ENCODE results near the gene AKT1. TPM values are rescaled to one million over a fixed set of nuclear protein-coding genes. Genes with fewer than 3 reads are reported as not detected.
"Not testable (repeated sequence)": the region's sequence is repeated elsewhere in the genome, so short reads cannot be mapped to it uniquely, and the experiment has no call there.

Gene AKT1
- total and polyA plus RNA-seq, 7 experiments from 2014 or later, result 6.8 to 131 (median 71.0) TPM

DNA sequence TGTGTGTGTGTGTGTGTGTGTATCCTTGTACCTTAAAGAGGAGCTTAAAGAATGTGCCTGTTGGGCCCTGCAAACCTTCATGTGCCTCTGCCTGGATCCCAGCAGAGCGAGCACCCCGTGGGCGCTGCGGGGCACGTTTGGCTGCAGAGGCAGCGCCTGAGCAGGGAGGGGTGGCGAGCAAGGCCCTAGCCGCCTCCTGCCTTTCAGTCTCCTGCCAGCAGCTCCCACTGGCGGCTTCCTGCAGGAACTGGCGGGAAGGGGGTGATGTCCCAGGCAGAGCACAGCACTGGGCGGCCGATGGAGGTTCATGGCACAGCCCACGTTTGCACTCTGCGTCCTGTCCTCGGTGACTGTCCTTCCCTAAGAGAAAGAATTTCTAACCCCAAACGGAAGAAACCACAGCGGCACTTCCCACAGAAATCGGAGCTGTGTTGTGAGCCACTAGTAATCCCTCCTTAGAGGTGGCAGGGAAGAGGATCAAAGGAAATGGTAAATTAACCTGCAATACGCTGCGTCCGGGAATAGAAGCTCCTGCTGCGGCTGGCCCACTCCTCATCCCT lies 25.2 kb upstream of the AKT1 start:
- Histone ChIP-seq H3K4me1 (ENCODE audit: control insufficient read depth in 2 of 2, insufficient read depth in 2 of 2, low read length in 2 of 2) (peaks cover 8 to 10% of the 10 kb centered on the region in 2 donors), H3K9me3 (ENCODE audit: control insufficient read depth in 2 of 3, low read length in 3 of 3) (no peaks in the 10 kb centered on the region), H3K4me3 (ENCODE audit: low read length) (no peak overlapping the region), H3K27ac (ENCODE audit: low read depth, low read length) (no peak overlapping the region), H3K27me3 (ENCODE audit: control insufficient read depth in 2 of 2, insufficient read depth in 2 of 2, low read length in 2 of 2) (no peaks in the 10 kb centered on the region), H3K36me3 (ENCODE audit: control insufficient read depth in 2 of 3, insufficient read depth in 3 of 3, low read length in 3 of 3) (no peaks in the 10 kb centered on the region)
- ChIA-PET CTCF (interaction anchor here (0.6 kb wide), 1 partner anchor 87 kb away, joined by 3 read pairs; no protein-coding TSS in a partner anchor), POLR2A (interaction anchor here (0.8 to 4.0 kb wide), 3 partner anchors 9 to 24 kb away, joined by 3 to 13 read pairs (median 3); partner anchors contain the start of gene ZBTB42)
- intact Hi-C loops (cut with micrococcal nuclease), result no loop called here
- peaks cover 9 to 30% (median 20%) of the 10 kb centered on the region in 7 donors for H3K4me1 Mint-ChIP-seq
- no peak overlapping the region for H3K4me3 Mint-ChIP-seq
- peaks cover 0 to 14% (median 0%) of the 10 kb centered on the region in 5 donors for H3K36me3 Mint-ChIP-seq
- peaks cover 0 to 16% (median 0%) of the 10 kb centered on the region in 5 donors for H3K27me3 Mint-ChIP-seq
- no peak for ATAC-seq
- no peak overlapping the region for H3K27ac Mint-ChIP-seq
- peaks cover 0 to 8% (median 0%) of the 10 kb centered on the region in 11 donors for H3K9me3 Mint-ChIP-seq
- DNase-seq, result no peak

DNA sequence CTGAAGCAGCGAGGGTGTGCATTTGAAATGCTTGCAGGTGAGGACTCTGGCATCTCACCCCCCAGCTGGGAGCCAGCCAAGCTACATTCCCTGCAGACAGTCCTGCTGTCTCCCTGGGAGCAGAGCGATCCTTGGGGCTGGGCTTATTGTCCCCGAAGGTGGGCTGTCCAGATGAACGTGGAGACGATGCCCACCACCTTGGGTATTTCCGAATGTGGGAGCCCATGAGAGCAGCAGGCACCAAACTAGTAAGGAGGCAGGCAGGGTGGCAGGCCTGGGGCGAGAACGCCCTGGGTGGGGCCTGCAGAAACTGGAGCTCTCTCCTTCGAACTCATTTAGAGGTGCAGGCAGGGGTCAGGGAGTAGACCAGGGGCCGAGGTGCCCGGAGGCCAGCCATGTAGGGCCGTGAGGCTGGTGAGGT lies 23.8 kb upstream of the AKT1 start:
- ChIA-PET CTCF (no interaction called here), POLR2A (interaction anchor here (0.7 to 4.0 kb wide), 4 partner anchors 15 to 49 kb away, joined by 3 to 13 read pairs (median 4); partner anchors contain the start of gene ZBTB42)
- no peak overlapping the region for H3K4me3 ChIP-seq (ENCODE audit: low read length)
- Mint-ChIP-seq H3K9me3 (peaks cover 0 to 2% (median 0%) of the 10 kb centered on the region in 11 donors), H3K36me3 (peaks cover 0 to 9% (median 0%) of the 10 kb centered on the region in 5 donors), H3K27me3 (peaks cover 0 to 4% (median 0%) of the 10 kb centered on the region in 5 donors), H3K27ac (no peak overlapping the region), H3K4me1 (peaks cover 7 to 24% (median 12%) of the 10 kb centered on the region in 7 donors), H3K4me3 (no peak overlapping the region)
- H3K27ac ChIP-seq (ENCODE audit: low read depth, low read length), result no peak overlapping the region
- intact Hi-C loops (cut with micrococcal nuclease), result no loop called here
- ATAC-seq (no peak), DNase-seq (no peak)
- H3K4me1 ChIP-seq (ENCODE audit: control insufficient read depth in 2 of 2, insufficient read depth in 2 of 2, low read length in 2 of 2), result peaks cover 5 to 9% of the 10 kb centered on the region in 2 donors
- H3K9me3 ChIP-seq (ENCODE audit: control insufficient read depth in 2 of 3, low read length in 3 of 3), result no peaks in the 10 kb centered on the region
- H3K27me3 ChIP-seq (ENCODE audit: control insufficient read depth in 2 of 2, insufficient read depth in 2 of 2, low read length in 2 of 2), result no peaks in the 10 kb centered on the region
- no peaks in the 10 kb centered on the region for H3K36me3 ChIP-seq (ENCODE audit: control insufficient read depth in 2 of 3, insufficient read depth in 3 of 3, low read length in 3 of 3)

DNA sequence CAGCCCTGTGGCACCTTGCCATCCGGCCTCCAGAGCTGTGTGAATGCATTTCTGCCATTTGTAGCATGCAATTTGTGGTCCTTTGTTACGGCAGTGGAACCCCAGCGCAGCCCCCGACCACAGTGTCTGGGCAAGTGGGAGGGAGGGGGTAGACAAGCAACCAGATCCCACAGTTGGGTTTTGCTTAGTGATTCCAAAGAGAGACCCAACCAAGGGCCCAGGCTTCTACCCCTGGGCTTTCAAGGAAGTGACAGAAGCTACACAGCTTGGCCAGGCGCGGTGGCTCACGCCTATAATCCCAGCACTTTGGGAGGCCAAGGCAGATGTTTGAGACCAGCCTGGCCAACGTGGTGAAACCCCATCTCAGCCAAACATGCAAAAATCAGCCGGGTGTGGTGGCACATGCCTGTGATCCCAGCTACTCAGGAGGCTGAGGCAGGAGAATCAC lies 23.2 kb upstream of the AKT1 start:
- Histone ChIP-seq H3K27ac (ENCODE audit: low read depth, low read length) (no peak overlapping the region), H3K4me3 (ENCODE audit: low read length) (no peak overlapping the region), H3K36me3 (ENCODE audit: control insufficient read depth in 2 of 3, insufficient read depth in 3 of 3, low read length in 3 of 3) (no peaks in the 10 kb centered on the region), H3K4me1 (ENCODE audit: control insufficient read depth in 2 of 2, insufficient read depth in 2 of 2, low read length in 2 of 2) (peaks cover 5 to 9% of the 10 kb centered on the region in 2 donors), H3K27me3 (ENCODE audit: control insufficient read depth in 2 of 2, insufficient read depth in 2 of 2, low read length in 2 of 2) (no peaks in the 10 kb centered on the region), H3K9me3 (ENCODE audit: control insufficient read depth in 2 of 3, low read length in 3 of 3) (no peaks in the 10 kb centered on the region)
- intact Hi-C loops (cut with micrococcal nuclease), result no loop called here
- no peaks in the 10 kb centered on the region for H3K9me3 Mint-ChIP-seq
- DNase-seq (no peak), ATAC-seq (no peak)
- H3K36me3 Mint-ChIP-seq, result peaks cover 0 to 8% (median 0%) of the 10 kb centered on the region in 5 donors
- ChIA-PET CTCF (no interaction called here), POLR2A (interaction anchor here (0.5 to 4.0 kb wide), 5 partner anchors 14 to 267 kb away, joined by 3 to 13 read pairs (median 4); partner anchors contain the start of gene ZBTB42)
- peak overlapping the region in 3 of 10 donors; percentile 9 to 33 (median 27) for H3K4me3 Mint-ChIP-seq
- H3K27ac Mint-ChIP-seq, result peak overlapping the region in 3 of 9 donors; percentile 65 to 83 (median 65)
- H3K4me1 Mint-ChIP-seq, result peaks cover 11 to 29% (median 16%) of the 10 kb centered on the region in 7 donors
- H3K27me3 Mint-ChIP-seq, result no peaks in the 10 kb centered on the region

DNA sequence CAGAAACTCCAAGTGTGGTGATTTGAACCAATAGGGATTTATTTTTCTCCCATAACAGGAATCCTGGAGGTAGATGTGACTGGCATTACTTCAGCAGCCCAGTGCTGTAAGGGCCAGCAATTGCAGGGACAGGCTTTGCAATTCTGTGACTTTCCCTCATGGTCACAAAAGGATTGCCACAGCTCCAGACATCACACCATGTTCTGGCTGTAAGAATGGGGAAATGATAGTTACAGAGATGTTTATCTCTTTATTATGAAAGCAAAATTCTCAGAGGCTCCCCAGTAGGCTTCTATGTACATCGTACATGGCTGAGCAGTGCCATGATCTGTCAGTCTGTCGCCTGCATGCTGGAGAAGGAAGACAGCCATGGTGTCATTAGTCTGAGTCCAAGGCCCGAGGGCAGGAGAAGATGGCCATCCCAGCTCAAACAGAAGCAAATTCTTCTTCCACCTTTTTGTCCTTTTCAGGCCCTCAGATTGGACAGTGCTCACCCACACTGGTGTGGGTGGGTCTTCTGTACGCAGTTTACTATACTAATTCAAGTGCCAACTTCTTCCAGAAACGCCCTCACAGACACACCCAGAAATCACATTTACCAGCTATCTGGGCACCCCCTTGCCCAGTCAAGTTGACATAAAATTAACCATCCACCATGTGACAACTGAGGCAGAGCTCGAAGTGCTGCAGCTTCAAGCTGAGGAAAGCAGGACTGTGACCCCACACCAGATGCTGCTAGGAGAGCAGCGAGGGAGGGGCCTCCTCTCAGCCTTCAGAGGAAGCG lies 22.6 kb upstream of the AKT1 start:
- no peaks in the 10 kb centered on the region for H3K9me3 Mint-ChIP-seq
- H3K9me3 ChIP-seq (ENCODE audit: control insufficient read depth in 2 of 3, low read length in 3 of 3), result no peaks in the 10 kb centered on the region
- DNase-seq (no peak), ATAC-seq (no peak)
- H3K27ac Mint-ChIP-seq, result peak overlapping the region in 6 of 9 donors; percentile 60 to 92 (median 74)
- no peaks in the 10 kb centered on the region for H3K36me3 ChIP-seq (ENCODE audit: control insufficient read depth in 2 of 3, insufficient read depth in 3 of 3, low read length in 3 of 3)
- H3K27me3 Mint-ChIP-seq, result no peaks in the 10 kb centered on the region
- H3K27me3 ChIP-seq (ENCODE audit: control insufficient read depth in 2 of 2, insufficient read depth in 2 of 2, low read length in 2 of 2), result no peaks in the 10 kb centered on the region
- peak overlapping the region in 6 of 10 donors; percentile 9 to 92 (median 38) for H3K4me3 Mint-ChIP-seq
- intact Hi-C loops (cut with micrococcal nuclease), result no loop called here
- POLR2A ChIA-PET, result interaction anchor here (1.4 to 4.0 kb wide), 2 partner anchors 17 to 23 kb away, joined by 4 to 13 read pairs; partner anchors contain the start of gene ZBTB42
- H3K4me1 ChIP-seq (ENCODE audit: control insufficient read depth in 2 of 2, insufficient read depth in 2 of 2, low read length in 2 of 2), result peaks cover 5 to 9% of the 10 kb centered on the region in 2 donors
- CTCF ChIA-PET, result no interaction called here
- H3K4me1 Mint-ChIP-seq, result peaks cover 11 to 34% (median 19%) of the 10 kb centered on the region in 7 donors
- H3K27ac ChIP-seq (ENCODE audit: low read depth, low read length), result no peak overlapping the region
- peaks cover 0 to 8% (median 0%) of the 10 kb centered on the region in 5 donors for H3K36me3 Mint-ChIP-seq
- H3K4me3 ChIP-seq (ENCODE audit: low read length), result no peak overlapping the region

DNA sequence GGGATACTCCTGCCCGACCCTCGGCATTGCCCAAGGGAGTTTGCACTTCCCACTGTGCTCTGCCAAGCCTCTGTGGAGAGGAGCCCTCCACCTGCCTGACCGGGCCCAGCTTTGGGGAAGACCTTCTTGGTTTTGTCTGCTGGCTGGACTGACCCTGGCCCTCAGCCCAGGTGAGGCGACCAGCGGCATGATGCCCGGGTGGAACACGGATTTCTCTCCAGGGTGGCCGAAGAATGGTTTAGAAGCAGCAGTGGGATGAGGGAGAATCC lies 21.0 kb upstream of the AKT1 start:
- peak overlapping the region; percentile 69 for H3K4me3 ChIP-seq (ENCODE audit: low read length)
- peak overlapping the region; percentile 87 to 94 (median 90) for H3K4me3 Mint-ChIP-seq
- ATAC-seq (no peak), DNase-seq (no peak)
- ChIA-PET CTCF (no interaction called here), POLR2A (no interaction called here)
- peaks cover 11 to 34% (median 19%) of the 10 kb centered on the region in 7 donors for H3K4me1 Mint-ChIP-seq
- H3K36me3 ChIP-seq (ENCODE audit: control insufficient read depth in 2 of 3, insufficient read depth in 3 of 3, low read length in 3 of 3), result no peaks in the 10 kb centered on the region
- intact Hi-C loops (cut with micrococcal nuclease), result no loop called here
- no peaks in the 10 kb centered on the region for H3K9me3 Mint-ChIP-seq
- peaks cover 5 to 9% of the 10 kb centered on the region in 2 donors for H3K4me1 ChIP-seq (ENCODE audit: control insufficient read depth in 2 of 2, insufficient read depth in 2 of 2, low read length in 2 of 2)
- no peaks in the 10 kb centered on the region for H3K27me3 ChIP-seq (ENCODE audit: control insufficient read depth in 2 of 2, insufficient read depth in 2 of 2, low read length in 2 of 2)
- H3K27ac Mint-ChIP-seq, result peak overlapping the region; percentile 83 to 96 (median 92)
- H3K36me3 Mint-ChIP-seq, result peaks cover 0 to 8% (median 0%) of the 10 kb centered on the region in 5 donors
- no peaks in the 10 kb centered on the region for H3K9me3 ChIP-seq (ENCODE audit: control insufficient read depth in 2 of 3, low read length in 3 of 3)
- no peaks in the 10 kb centered on the region for H3K27me3 Mint-ChIP-seq
- H3K27ac ChIP-seq (ENCODE audit: low read depth, low read length), result peak overlapping the region; percentile 86

DNA sequence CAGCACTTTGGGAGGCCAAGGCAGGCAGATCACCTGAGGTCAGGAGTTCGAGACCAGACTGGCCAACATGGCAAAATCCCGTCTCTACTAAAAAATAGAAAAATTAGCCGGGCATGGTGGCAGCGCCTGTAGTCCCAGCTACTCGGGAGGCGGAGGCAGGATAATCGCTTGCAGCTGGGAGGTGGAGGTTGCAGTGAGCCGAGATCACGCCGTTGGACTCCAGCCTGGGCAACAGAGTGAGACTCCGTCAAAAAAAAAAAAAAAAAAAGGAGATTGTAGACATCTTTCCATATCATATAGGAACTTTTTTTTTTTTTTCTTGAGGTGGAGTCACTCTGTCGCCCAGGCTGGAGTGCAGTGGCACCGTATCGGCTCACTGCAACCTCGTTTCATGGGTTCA lies 19.2 kb upstream of the AKT1 start:
- peaks cover 11 to 31% (median 19%) of the 10 kb centered on the region in 7 donors for H3K4me1 Mint-ChIP-seq
- H3K4me1 ChIP-seq (ENCODE audit: control insufficient read depth in 2 of 2, insufficient read depth in 2 of 2, low read length in 2 of 2); DNase-seq; H3K27me3 ChIP-seq (ENCODE audit: control insufficient read depth in 2 of 2, insufficient read depth in 2 of 2, low read length in 2 of 2); H3K9me3 ChIP-seq (ENCODE audit: control insufficient read depth in 2 of 3, low read length in 3 of 3); H3K9me3 Mint-ChIP-seq; ATAC-seq; H3K27me3 Mint-ChIP-seq; H3K36me3 ChIP-seq (ENCODE audit: control insufficient read depth in 2 of 3, insufficient read depth in 3 of 3, low read length in 3 of 3); H3K36me3 Mint-ChIP-seq; intact Hi-C loops (cut with micrococcal nuclease): not testable (repeated sequence)
- Histone ChIP-seq H3K4me3 (ENCODE audit: low read length) (peak overlapping the region; percentile 69), H3K27ac (ENCODE audit: low read depth, low read length) (peak overlapping the region; percentile 34)
- CTCF ChIA-PET, result interaction anchor here (0.6 kb wide), 1 partner anchor 208 kb away, joined by 4 read pairs; no protein-coding TSS in a partner anchor
- H3K4me3 Mint-ChIP-seq, result peak overlapping the region; percentile 87 to 94 (median 90)
- POLR2A ChIA-PET, result interaction anchor here (0.9 kb wide), 1 partner anchor 14 kb away, joined by 4 read pairs; the partner anchor contains the start of gene ZBTB42
- H3K27ac Mint-ChIP-seq, result peak overlapping the region in 7 of 9 donors; percentile 44 to 92 (median 89)

Measured in naive thymus-derived CD4-positive, alpha-beta T cell (primary cell).